ENCODE data around the gene NRP1. TPM values are rescaled to one million over a fixed set of nuclear protein-coding genes. Genes with fewer than 3 reads are reported as not detected.

Gene NRP1
- total and polyA plus RNA-seq, 2 donors (not counting 3 experiments of a cell fraction or from before 2014, with no cell fraction given): 122 to 306 TPM

DNA sequence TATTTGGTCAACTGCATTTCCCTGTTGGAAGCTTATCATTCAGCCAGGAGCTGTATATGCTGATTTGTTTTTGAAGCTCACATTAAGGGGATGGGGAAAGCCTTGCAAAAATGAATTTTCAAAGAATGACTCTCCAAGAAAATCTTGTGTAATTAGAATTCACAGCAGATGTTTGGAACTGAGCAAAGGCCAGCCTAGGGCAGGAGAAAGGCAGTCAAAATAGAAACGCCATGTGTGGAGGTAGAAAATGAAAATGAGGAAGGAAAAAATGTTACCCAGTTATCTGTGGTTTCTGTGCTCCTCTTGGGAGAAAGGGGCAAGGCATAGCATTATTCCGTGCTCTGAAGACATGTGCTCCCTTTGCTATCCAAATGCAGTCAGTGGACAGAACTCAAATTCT, 93.5 kb downstream of the NRP1 start:
- H3K27ac ChIP-seq (ENCODE audit: insufficient read depth, low read depth, low read length): no peak overlapping the region
- no peak overlapping the region for H2AFZ ChIP-seq (ENCODE audit: low read depth, low read length)
- no peak overlapping the region for H3K4me2 ChIP-seq (ENCODE audit: insufficient read depth, low read length)
- CTCF ChIA-PET: interaction anchor here (2.1 kb wide), 1 partner anchor 9 kb away, joined by 10 read pairs; no protein-coding TSS in a partner anchor
- peaks cover 13% of the 10 kb centered on the region for H3K4me1 ChIP-seq (ENCODE audit: control insufficient read depth, extremely low read depth, insufficient read depth, low read length)
- FAIRE-seq (no peak), DNase-seq (ENCODE audit: low read depth, low spot score) (no peak)
- no peaks in the 10 kb centered on the region for H3K27me3 ChIP-seq (ENCODE audit: control insufficient read depth in 2 of 2, insufficient read depth in 2 of 2, low read length in 2 of 2)
- TF ChIP-seq MYC (IDR thresholded peaks at IDR 0.05; ENCODE audit: low read depth, low read length) (no peak), POLR2A (IDR thresholded peaks at IDR 0.05; ENCODE audit: low read depth, low read length) (no peak), EZH2 (IDR thresholded peaks at IDR 0.05; ENCODE audit: borderline replicate concordance, low read depth, low read length, severe bottlenecking) (no peak), JUN (IDR thresholded peaks at IDR 0.05; ENCODE audit: borderline replicate concordance, insufficient read depth, insufficient read length, low read depth) (no peak), GATA2 (IDR thresholded peaks at IDR 0.05; ENCODE audit: insufficient read depth, insufficient read length, low read depth, low read length) (no peak), FOS (IDR thresholded peaks at IDR 0.05; ENCODE audit: borderline replicate concordance, insufficient read depth, low read length) (no peak)
- TF ChIP-seq, protein P1, sequence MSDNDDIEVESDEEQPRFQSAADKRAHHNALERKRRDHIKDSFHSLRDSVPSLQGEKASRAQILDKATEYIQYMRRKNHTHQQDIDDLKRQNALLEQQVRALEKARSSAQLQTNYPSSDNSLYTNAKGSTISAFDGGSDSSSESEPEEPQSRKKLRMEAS (IDR thresholded peaks at IDR 0.05; ENCODE audit: insufficient read depth, insufficient read length): no peak
- peaks cover 16% of the 10 kb centered on the region for H3K79me2 ChIP-seq (ENCODE audit: control insufficient read depth, insufficient read depth, low read length)
- H3K9me3 ChIP-seq (replicated peaks; ENCODE audit: control insufficient read depth, insufficient read depth, low read length): no peaks in the 10 kb centered on the region
- H3K4me3 ChIP-seq (replicated peaks in 1 of 3; ENCODE audit: insufficient read depth in 1 of 3, low read depth in 1 of 3, low read length in 3 of 3): no peak overlapping the region
- H3K9me1 ChIP-seq (replicated peaks; ENCODE audit: control insufficient read depth, extremely low read depth, insufficient read depth, low read length): no peaks in the 10 kb centered on the region
- POLR2A ChIA-PET: no interaction called here
- dilution Hi-C loops (cut with MboI; ENCODE audit: extremely low pct_ligation_motif_present, low sequenced_read_pairs): no loop called here
- peaks cover 5 to 16% of the 10 kb centered on the region in 2 experiments for H3K36me3 ChIP-seq (ENCODE audit: control insufficient read depth in 2 of 2, extremely low read depth in 1 of 2, insufficient read depth in 2 of 2, low read length in 2 of 2)
- H3K9ac ChIP-seq (replicated peaks; ENCODE audit: extremely low read depth, insufficient read depth, low read length): no peak overlapping the region
- no peaks in the 10 kb centered on the region for H4K20me1 ChIP-seq (replicated peaks; ENCODE audit: control insufficient read depth, extremely low read depth, insufficient read depth, low read length)
- no TSS peak for BruUV-seq (replicated peaks)
- intact Hi-C loops (cut with micrococcal nuclease): no loop called here

DNA sequence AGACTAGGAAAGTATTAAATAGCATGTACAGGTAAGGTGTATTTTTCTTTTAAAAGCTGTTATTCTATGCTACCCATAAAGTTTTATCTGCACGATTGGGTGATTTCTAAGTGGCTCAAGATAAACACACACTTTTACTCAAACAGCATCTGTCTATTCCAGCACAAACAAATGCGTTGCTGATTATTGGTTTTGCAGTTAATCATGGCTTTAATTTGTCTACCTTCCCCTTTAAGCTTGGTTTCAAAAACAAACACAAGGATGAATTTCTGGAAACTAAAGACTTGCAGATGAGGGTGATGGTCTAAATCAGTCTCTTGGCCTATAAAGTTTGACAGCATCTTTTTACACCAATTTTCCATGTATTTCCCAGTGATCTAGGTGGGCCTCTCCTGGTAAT, 94.2 kb downstream of the NRP1 start:
- no peak overlapping the region for H3K4me3 ChIP-seq (replicated peaks in 1 of 3; ENCODE audit: insufficient read depth in 1 of 3, low read depth in 1 of 3, low read length in 3 of 3)
- H3K79me2 ChIP-seq (ENCODE audit: control insufficient read depth, insufficient read depth, low read length): peaks cover 15% of the 10 kb centered on the region
- dilution Hi-C loops (cut with MboI; ENCODE audit: extremely low pct_ligation_motif_present, low sequenced_read_pairs) (no loop called here), intact Hi-C loops (cut with micrococcal nuclease) (no loop called here)
- BruUV-seq (replicated peaks): no TSS peak
- ChIA-PET POLR2A (no interaction called here), CTCF (interaction anchor here (0.8 to 2.1 kb wide), 2 partner anchors 10 to 124 kb away, joined by 4 to 10 read pairs; no protein-coding TSS in a partner anchor)
- H3K9me1 ChIP-seq (replicated peaks; ENCODE audit: control insufficient read depth, extremely low read depth, insufficient read depth, low read length): no peaks in the 10 kb centered on the region
- H3K4me1 ChIP-seq (ENCODE audit: control insufficient read depth, extremely low read depth, insufficient read depth, low read length): peaks cover 19% of the 10 kb centered on the region
- no peaks in the 10 kb centered on the region for H3K27me3 ChIP-seq (ENCODE audit: control insufficient read depth in 2 of 2, insufficient read depth in 2 of 2, low read length in 2 of 2)
- TF ChIP-seq, protein P2, sequence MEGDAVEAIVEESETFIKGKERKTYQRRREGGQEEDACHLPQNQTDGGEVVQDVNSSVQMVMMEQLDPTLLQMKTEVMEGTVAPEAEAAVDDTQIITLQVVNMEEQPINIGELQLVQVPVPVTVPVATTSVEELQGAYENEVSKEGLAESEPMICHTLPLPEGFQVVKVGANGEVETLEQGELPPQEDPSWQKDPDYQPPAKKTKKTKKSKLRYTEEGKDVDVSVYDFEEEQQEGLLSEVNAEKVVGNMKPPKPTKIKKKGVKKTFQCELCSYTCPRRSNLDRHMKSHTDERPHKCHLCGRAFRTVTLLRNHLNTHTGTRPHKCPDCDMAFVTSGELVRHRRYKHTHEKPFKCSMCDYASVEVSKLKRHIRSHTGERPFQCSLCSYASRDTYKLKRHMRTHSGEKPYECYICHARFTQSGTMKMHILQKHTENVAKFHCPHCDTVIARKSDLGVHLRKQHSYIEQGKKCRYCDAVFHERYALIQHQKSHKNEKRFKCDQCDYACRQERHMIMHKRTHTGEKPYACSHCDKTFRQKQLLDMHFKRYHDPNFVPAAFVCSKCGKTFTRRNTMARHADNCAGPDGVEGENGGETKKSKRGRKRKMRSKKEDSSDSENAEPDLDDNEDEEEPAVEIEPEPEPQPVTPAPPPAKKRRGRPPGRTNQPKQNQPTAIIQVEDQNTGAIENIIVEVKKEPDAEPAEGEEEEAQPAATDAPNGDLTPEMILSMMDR (IDR thresholded peaks at IDR 0.05; ENCODE audit: extremely low read depth in 1 of 2, insufficient read depth in 1 of 2, low read depth in 1 of 2, low read length in 2 of 2): no peak
- no peak for TF ChIP-seq EZH2 (IDR thresholded peaks at IDR 0.05; ENCODE audit: borderline replicate concordance, low read depth, low read length, severe bottlenecking)
- no peak for TF ChIP-seq GATA2 (IDR thresholded peaks at IDR 0.05; ENCODE audit: insufficient read depth, insufficient read length, low read depth, low read length)
- no peak for TF ChIP-seq FOS (IDR thresholded peaks at IDR 0.05; ENCODE audit: borderline replicate concordance, insufficient read depth, low read length)
- no peak for TF ChIP-seq MYC (IDR thresholded peaks at IDR 0.05; ENCODE audit: low read depth, low read length)
- no peak for TF ChIP-seq POLR2A (IDR thresholded peaks at IDR 0.05; ENCODE audit: low read depth, low read length)
- TF ChIP-seq, protein P1 (IDR thresholded peaks at IDR 0.05; ENCODE audit: insufficient read depth, insufficient read length): no peak
- no peak for TF ChIP-seq JUN (IDR thresholded peaks at IDR 0.05; ENCODE audit: borderline replicate concordance, insufficient read depth, insufficient read length, low read depth)
- TF ChIP-seq POLR2AphosphoS5 (IDR thresholded peaks at IDR 0.05; ENCODE audit: insufficient read depth, low read depth, low read length): no peak
- H3K9ac ChIP-seq (replicated peaks; ENCODE audit: extremely low read depth, insufficient read depth, low read length): no peak overlapping the region
- FAIRE-seq (no peak), DNase-seq (ENCODE audit: low read depth, low spot score) (no peak)
- H3K27ac ChIP-seq (ENCODE audit: insufficient read depth, low read depth, low read length): no peak overlapping the region
- H4K20me1 ChIP-seq (replicated peaks; ENCODE audit: control insufficient read depth, extremely low read depth, insufficient read depth, low read length): no peaks in the 10 kb centered on the region
- peaks cover 3 to 10% of the 10 kb centered on the region in 2 experiments for H3K36me3 ChIP-seq (ENCODE audit: control insufficient read depth in 2 of 2, extremely low read depth in 1 of 2, insufficient read depth in 2 of 2, low read length in 2 of 2)
- no peak overlapping the region for H3K4me2 ChIP-seq (ENCODE audit: insufficient read depth, low read length)
- no peaks in the 10 kb centered on the region for H3K9me3 ChIP-seq (replicated peaks; ENCODE audit: control insufficient read depth, insufficient read depth, low read length)
- H2AFZ ChIP-seq (ENCODE audit: low read depth, low read length): no peak overlapping the region

All from endothelial cell of umbilical vein (primary cell).